GM23338 (cell line): ENCODE measurements around the gene LPGAT1. TPM values are rescaled to one million over a fixed set of nuclear protein-coding genes. Genes with fewer than 3 reads are reported as not detected.

Experiments used
- ATAC-seq: fragments of 200-7000 bp; cut with Tn5 transposase; 3 replicates; pipeline ENCODE4 v1.9.1; 2020
- DNase-seq: peaks from one replicate; pipeline ENCODE4 v3.0.0-alpha.2; 2015; ENCODE audit warnings: low spot score
- H2AFZ ChIP-seq: fragments of 200-600 bp; sonication (generic); 2 replicates; pipeline ENCODE4 v1.8.0; 2016; ENCODE audit warnings: antibody characterized with exemption, mild to moderate bottlenecking, moderate library complexity
- H3F3A ChIP-seq: fragments of 200-600 bp; sonication (generic); replicated peaks from 2 replicates; pipeline ENCODE4 v1.8.0; 2017; ENCODE audit warnings: antibody characterized with exemption, mixed run types, low read depth
- H3K27ac ChIP-seq: fragments of 200-600 bp; sonication (generic); 2 replicates; pipeline ENCODE4 v1.6.1; 2016; ENCODE audit warnings: low read depth
- H3K27me3 ChIP-seq: fragments of 200-600 bp; sonication (generic); 2 replicates; pipeline ENCODE4 v1.8.0; 2016; ENCODE audit warnings: mild to moderate bottlenecking, mixed run types, moderate library complexity; ENCODE audit not compliant: insufficient read depth
- H3K36me3 ChIP-seq: fragments of 200-600 bp; sonication (generic); 2 replicates; pipeline ENCODE4 v1.8.0; 2016; ENCODE audit warnings: mild to moderate bottlenecking; ENCODE audit not compliant: insufficient read depth
- H3K4me1 ChIP-seq: fragments of 200-600 bp; sonication (generic); 2 replicates; pipeline ENCODE4 v1.8.0; 2016; ENCODE audit warnings: mild to moderate bottlenecking, moderate library complexity; ENCODE audit not compliant: insufficient read depth
- H3K4me2 ChIP-seq: fragments of 200-600 bp; sonication (generic); 2 replicates; pipeline ENCODE4 v1.7.1; 2017; ENCODE audit warnings: mixed run types
- H3K4me3 ChIP-seq: fragments of 200-600 bp; sonication (generic); 2 replicates; pipeline ENCODE4 v1.6.1; 2016; ENCODE audit warnings: mixed run types
- H3K79me2 ChIP-seq: fragments of 200-600 bp; sonication (generic); replicated peaks from 2 replicates; pipeline ENCODE4 v1.8.0; 2017; ENCODE audit warnings: mild to moderate bottlenecking; ENCODE audit not compliant: insufficient read depth
- H3K9me2 ChIP-seq: fragments of 200-600 bp; sonication (generic); 2 replicates; pipeline ENCODE4 v1.8.0; 2017; ENCODE audit not compliant: insufficient read depth
- H4K20me1 ChIP-seq: fragments of 200-600 bp; sonication (generic); replicated peaks from 2 replicates; pipeline ENCODE4 v1.8.0; 2017; ENCODE audit warnings: mild to moderate bottlenecking; ENCODE audit not compliant: insufficient read depth
- H3K27ac Mint-ChIP-seq: 2 replicates; pipeline ENCODE4 v1.8.0; 2020; ENCODE audit warnings: inconsistent platforms, mild to moderate bottlenecking, moderate library complexity, mixed read lengths
- H3K27me3 Mint-ChIP-seq: 3 replicates; pipeline ENCODE4 v1.8.0; 2022; ENCODE audit warnings: low read depth, mild to moderate bottlenecking, moderate library complexity, mixed read lengths, inconsistent platforms; ENCODE audit not compliant: insufficient read depth, poor library complexity
- H3K36me3 Mint-ChIP-seq: 3 replicates; pipeline ENCODE4 v1.8.0; 2021; ENCODE audit warnings: low read depth, mild to moderate bottlenecking, inconsistent platforms, moderate library complexity, mixed read lengths
- H3K4me1 Mint-ChIP-seq: 3 replicates; pipeline ENCODE4 v1.8.0; 2020; ENCODE audit warnings: mild to moderate bottlenecking, inconsistent platforms, mixed read lengths
- H3K4me3 Mint-ChIP-seq: 3 replicates; pipeline ENCODE4 v1.8.0; 2021; ENCODE audit warnings: moderate library complexity, mild to moderate bottlenecking, inconsistent platforms, mixed read lengths
- H3K9me3 Mint-ChIP-seq: 3 replicates; pipeline ENCODE4 v1.8.0; 2020; ENCODE audit warnings: moderate library complexity, mild to moderate bottlenecking, inconsistent platforms, mixed read lengths
- CREB1 ChIP-seq: fragments of 250-450 bp; sonication (Bioruptor Pico); IDR thresholded peaks from 2 replicates; pipeline ENCODE4 v1.5.0; 2020; ENCODE audit warnings: low read depth, mild to moderate bottlenecking, moderate library complexity
- EZH2 ChIP-seq: fragments of 200-600 bp; sonication (generic); IDR thresholded peaks from one replicate; pipeline ENCODE4 v1.8.0; 2017; ENCODE audit warnings: antibody characterized with exemption, mild to moderate bottlenecking, low read depth; ENCODE audit not compliant: unreplicated experiment
- NANOG ChIP-seq: IDR thresholded peaks from 2 replicates; pipeline ENCODE4 v1.6.1; 2016; ENCODE audit warnings: antibody characterized with exemption, borderline replicate concordance
- POLR2AphosphoS5 ChIP-seq: IDR thresholded peaks from 2 replicates; pipeline ENCODE4 v1.6.1; 2016; ENCODE audit warnings: antibody characterized with exemption, low read depth
- STAT1 ChIP-seq: IDR thresholded peaks from one replicate; pipeline ENCODE4 v1.6.1; 2016; ENCODE audit warnings: antibody characterized with exemption; ENCODE audit not compliant: unreplicated experiment
- ZNF114 ChIP-seq: fragments of 250-450 bp; sonication (Bioruptor Pico); IDR thresholded peaks from 2 replicates; pipeline ENCODE4 v1.5.0; 2020; ENCODE audit warnings: mild to moderate bottlenecking, moderate library complexity
- ZNF331 ChIP-seq: fragments of 250-450 bp; sonication (Bioruptor Pico); IDR thresholded peaks from 2 replicates; pipeline ENCODE4 v1.5.0; 2020; ENCODE audit warnings: low read depth, mild to moderate bottlenecking, moderate library complexity
- polyA plus RNA-seq: library from polyadenylated mRNA; unstranded; fragments of >200 nt; fragmentation: Nextera tagmentation; extraction: Ambion mirVana; gene quantifications from 2 replicates; pipeline ENCODE4 v1.2.1, GENCODE V29; 2016
- total RNA-seq: library from RNA; depleted of rRNA; stranded (reverse); fragments of >200 nt; shearing (Covaris generic); gene quantifications from 2 replicates; pipeline ENCODE4 v1.2.3, GENCODE V29; 2014
- TF ChIP-seq, protein P1 (sequence below), 2 experiments: fragments of 200-600 bp in 1 of 2; sonication (generic) in 1 of 2; conservative IDR thresholded peaks; 2 replicates each; pipeline versions ENCODE4 v1.5.1 to v1.6.1; 2016 to 2017; ENCODE audit warnings: antibody characterized with exemption in 2 of 2, low read depth in 2 of 2, mild to moderate bottlenecking in 2 of 2, moderate library complexity in 1 of 2
- TF ChIP-seq, protein P2 (sequence below): IDR thresholded peaks from 2 replicates; pipeline ENCODE4 v1.6.1; 2016; ENCODE audit warnings: antibody characterized with exemption
- TF ChIP-seq, protein P3 (sequence below): IDR thresholded peaks from one replicate; pipeline ENCODE4 v1.6.1; 2018; ENCODE audit warnings: antibody characterized with exemption; ENCODE audit not compliant: unreplicated experiment

LPGAT1 gene
- total and polyA plus RNA-seq, 2 experiments from 2014 or later = 3.3 to 16.4 TPM

- TF ChIP-seq, protein P1, sequence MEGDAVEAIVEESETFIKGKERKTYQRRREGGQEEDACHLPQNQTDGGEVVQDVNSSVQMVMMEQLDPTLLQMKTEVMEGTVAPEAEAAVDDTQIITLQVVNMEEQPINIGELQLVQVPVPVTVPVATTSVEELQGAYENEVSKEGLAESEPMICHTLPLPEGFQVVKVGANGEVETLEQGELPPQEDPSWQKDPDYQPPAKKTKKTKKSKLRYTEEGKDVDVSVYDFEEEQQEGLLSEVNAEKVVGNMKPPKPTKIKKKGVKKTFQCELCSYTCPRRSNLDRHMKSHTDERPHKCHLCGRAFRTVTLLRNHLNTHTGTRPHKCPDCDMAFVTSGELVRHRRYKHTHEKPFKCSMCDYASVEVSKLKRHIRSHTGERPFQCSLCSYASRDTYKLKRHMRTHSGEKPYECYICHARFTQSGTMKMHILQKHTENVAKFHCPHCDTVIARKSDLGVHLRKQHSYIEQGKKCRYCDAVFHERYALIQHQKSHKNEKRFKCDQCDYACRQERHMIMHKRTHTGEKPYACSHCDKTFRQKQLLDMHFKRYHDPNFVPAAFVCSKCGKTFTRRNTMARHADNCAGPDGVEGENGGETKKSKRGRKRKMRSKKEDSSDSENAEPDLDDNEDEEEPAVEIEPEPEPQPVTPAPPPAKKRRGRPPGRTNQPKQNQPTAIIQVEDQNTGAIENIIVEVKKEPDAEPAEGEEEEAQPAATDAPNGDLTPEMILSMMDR (conservative IDR thresholded peaks at IDR 0.05; ENCODE audit: low read depth in 2 of 2) = no peak
- TF ChIP-seq ZNF114 (CRISPR knock-in tag) (no peak), NANOG (no peak), ZNF331 (CRISPR knock-in tag) (no peak), EZH2 (no peak)
Observed at GRCh38 chr1:211797994-211798393, 32.6 kb downstream of the LPGAT1 start (continued).

DNA sequence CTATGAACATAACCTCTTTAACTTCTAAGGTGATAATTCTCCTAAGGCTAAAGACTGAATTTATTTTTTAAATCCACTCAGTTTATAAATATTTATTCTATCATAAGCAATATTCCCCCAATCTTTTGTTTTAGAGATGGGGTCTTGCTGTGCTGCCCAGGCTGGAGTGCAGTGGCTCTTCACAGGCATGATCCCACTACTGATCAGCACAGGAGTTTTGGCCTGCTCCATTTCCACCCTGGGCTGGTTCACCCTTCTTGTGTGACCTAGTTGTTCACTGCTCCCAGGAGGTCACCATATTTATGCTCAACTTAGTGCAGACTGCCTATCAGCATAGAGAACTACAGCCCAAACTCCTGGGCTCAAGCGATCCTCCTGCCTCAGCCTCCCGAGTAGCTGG lies 38.6 kb downstream of the LPGAT1 start:
- no peak overlapping the region for H3K4me2 ChIP-seq
- no peaks in the 10 kb centered on the region for H3F3A ChIP-seq
- no peaks in the 10 kb centered on the region for H3K27me3 Mint-ChIP-seq
- no peak for ATAC-seq
- H3K4me3 ChIP-seq = no peak overlapping the region
- H3K4me3 Mint-ChIP-seq = no peak overlapping the region
- H4K20me1 ChIP-seq = no peaks in the 10 kb centered on the region
- no peaks in the 10 kb centered on the region for H3K9me3 Mint-ChIP-seq
- no peaks in the 10 kb centered on the region for H3K9me2 ChIP-seq
- no peaks in the 10 kb centered on the region for H3K4me1 Mint-ChIP-seq
- no peak for DNase-seq
- no peak overlapping the region for H3K27ac Mint-ChIP-seq
- H3K36me3 ChIP-seq = no peaks in the 10 kb centered on the region
- no peak overlapping the region for H2AFZ ChIP-seq
- H3K79me2 ChIP-seq = no peaks in the 10 kb centered on the region
- peaks cover 8% of the 10 kb centered on the region; the same call in 2 of the 3 replicates for H3K36me3 Mint-ChIP-seq
- H3K27ac ChIP-seq = no peak overlapping the region
- no peak for TF ChIP-seq ZNF114 (CRISPR knock-in tag)
- TF ChIP-seq, protein P1 (conservative IDR thresholded peaks at IDR 0.05; ENCODE audit: low read depth in 2 of 2) = no peak
- TF ChIP-seq STAT1 = no peak
- TF ChIP-seq ZNF331 (CRISPR knock-in tag) = no peak
- no peak for TF ChIP-seq POLR2AphosphoS5
- no peak for TF ChIP-seq CREB1
- TF ChIP-seq NANOG = no peak
- TF ChIP-seq, protein P2, sequence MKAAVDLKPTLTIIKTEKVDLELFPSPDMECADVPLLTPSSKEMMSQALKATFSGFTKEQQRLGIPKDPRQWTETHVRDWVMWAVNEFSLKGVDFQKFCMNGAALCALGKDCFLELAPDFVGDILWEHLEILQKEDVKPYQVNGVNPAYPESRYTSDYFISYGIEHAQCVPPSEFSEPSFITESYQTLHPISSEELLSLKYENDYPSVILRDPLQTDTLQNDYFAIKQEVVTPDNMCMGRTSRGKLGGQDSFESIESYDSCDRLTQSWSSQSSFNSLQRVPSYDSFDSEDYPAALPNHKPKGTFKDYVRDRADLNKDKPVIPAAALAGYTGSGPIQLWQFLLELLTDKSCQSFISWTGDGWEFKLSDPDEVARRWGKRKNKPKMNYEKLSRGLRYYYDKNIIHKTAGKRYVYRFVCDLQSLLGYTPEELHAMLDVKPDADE = no peak
- TF ChIP-seq, protein P3, sequence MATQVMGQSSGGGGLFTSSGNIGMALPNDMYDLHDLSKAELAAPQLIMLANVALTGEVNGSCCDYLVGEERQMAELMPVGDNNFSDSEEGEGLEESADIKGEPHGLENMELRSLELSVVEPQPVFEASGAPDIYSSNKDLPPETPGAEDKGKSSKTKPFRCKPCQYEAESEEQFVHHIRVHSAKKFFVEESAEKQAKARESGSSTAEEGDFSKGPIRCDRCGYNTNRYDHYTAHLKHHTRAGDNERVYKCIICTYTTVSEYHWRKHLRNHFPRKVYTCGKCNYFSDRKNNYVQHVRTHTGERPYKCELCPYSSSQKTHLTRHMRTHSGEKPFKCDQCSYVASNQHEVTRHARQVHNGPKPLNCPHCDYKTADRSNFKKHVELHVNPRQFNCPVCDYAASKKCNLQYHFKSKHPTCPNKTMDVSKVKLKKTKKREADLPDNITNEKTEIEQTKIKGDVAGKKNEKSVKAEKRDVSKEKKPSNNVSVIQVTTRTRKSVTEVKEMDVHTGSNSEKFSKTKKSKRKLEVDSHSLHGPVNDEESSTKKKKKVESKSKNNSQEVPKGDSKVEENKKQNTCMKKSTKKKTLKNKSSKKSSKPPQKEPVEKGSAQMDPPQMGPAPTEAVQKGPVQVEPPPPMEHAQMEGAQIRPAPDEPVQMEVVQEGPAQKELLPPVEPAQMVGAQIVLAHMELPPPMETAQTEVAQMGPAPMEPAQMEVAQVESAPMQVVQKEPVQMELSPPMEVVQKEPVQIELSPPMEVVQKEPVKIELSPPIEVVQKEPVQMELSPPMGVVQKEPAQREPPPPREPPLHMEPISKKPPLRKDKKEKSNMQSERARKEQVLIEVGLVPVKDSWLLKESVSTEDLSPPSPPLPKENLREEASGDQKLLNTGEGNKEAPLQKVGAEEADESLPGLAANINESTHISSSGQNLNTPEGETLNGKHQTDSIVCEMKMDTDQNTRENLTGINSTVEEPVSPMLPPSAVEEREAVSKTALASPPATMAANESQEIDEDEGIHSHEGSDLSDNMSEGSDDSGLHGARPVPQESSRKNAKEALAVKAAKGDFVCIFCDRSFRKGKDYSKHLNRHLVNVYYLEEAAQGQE = no peak
- H3K4me1 ChIP-seq = no peaks in the 10 kb centered on the region
- no peaks in the 10 kb centered on the region for H3K27me3 ChIP-seq
